ENCODE data around the gene RPS6KA5. TPM values are rescaled to one million over a fixed set of nuclear protein-coding genes. Genes with fewer than 3 reads are reported as not detected.

Gene RPS6KA5
- total RNA-seq, 1 donor from 2014 or later, result 4.4 TPM

DNA sequence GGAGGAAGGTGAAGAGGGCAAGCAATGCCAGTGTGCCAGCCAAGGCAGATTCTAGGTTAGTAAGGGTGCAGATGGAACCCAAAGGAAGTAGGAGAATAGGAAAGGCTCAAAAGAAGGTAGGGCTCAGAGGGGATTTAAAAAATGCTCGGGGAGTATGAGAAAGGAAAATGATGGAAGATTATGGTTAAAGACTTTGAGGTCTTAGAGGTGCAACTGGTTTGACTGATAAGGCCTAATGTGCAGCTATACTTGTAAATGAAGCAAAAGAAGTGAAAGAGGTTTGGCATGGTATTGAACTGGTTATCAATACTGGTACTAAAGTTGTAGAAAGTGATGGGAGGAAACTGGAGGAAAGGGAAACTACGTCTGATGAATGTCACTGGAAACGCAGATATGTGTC is 94.7 kb downstream of the RPS6KA5 start:
- Mint-ChIP-seq H3K27me3 (no peaks in the 10 kb centered on the region), H3K9me3 (ENCODE audit: low read depth) (peaks cover 7% of the 10 kb centered on the region), H3K36me3 (ENCODE audit: insufficient read depth) (no peaks in the 10 kb centered on the region), H3K4me3 (ENCODE audit: low read depth) (no peak overlapping the region), H3K4me1 (ENCODE audit: low read depth) (no peaks in the 10 kb centered on the region), H3K27ac (no peak overlapping the region)
- TF ChIP-seq, protein P1, sequence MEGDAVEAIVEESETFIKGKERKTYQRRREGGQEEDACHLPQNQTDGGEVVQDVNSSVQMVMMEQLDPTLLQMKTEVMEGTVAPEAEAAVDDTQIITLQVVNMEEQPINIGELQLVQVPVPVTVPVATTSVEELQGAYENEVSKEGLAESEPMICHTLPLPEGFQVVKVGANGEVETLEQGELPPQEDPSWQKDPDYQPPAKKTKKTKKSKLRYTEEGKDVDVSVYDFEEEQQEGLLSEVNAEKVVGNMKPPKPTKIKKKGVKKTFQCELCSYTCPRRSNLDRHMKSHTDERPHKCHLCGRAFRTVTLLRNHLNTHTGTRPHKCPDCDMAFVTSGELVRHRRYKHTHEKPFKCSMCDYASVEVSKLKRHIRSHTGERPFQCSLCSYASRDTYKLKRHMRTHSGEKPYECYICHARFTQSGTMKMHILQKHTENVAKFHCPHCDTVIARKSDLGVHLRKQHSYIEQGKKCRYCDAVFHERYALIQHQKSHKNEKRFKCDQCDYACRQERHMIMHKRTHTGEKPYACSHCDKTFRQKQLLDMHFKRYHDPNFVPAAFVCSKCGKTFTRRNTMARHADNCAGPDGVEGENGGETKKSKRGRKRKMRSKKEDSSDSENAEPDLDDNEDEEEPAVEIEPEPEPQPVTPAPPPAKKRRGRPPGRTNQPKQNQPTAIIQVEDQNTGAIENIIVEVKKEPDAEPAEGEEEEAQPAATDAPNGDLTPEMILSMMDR (IDR thresholded peaks at IDR 0.05; ENCODE audit: unreplicated experiment), result no peak
- DNase-seq (ENCODE audit: low spot score, unreplicated experiment), result no peak

DNA sequence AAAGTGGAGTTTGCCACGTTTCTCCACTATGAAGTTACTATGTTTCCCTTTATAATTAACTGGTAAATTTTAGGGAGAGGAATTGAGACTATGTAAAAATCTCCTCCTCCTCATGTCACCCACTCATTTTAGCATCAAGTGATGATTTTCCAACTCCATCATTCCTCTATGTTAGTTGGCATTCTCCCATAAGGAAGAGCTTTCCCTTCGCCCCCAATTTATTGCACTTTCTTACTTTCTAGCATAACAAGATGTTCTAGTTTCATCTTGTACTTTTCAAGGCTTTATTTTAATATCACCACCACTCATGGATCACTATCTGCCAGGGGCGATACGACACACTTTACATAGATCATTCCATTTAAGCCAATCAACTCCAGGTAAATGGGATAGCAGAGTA is 97.1 kb downstream of the RPS6KA5 start:
- no peaks in the 10 kb centered on the region for H3K27me3 Mint-ChIP-seq
- no peak overlapping the region for H3K4me3 Mint-ChIP-seq (ENCODE audit: low read depth)
- TF ChIP-seq, protein P1 (IDR thresholded peaks at IDR 0.05; ENCODE audit: unreplicated experiment), result no peak
- no peaks in the 10 kb centered on the region for H3K4me1 Mint-ChIP-seq (ENCODE audit: low read depth)
- peaks cover 5% of the 10 kb centered on the region for H3K9me3 Mint-ChIP-seq (ENCODE audit: low read depth)
- no peak for DNase-seq (ENCODE audit: low spot score, unreplicated experiment)
- no peak overlapping the region for H3K27ac Mint-ChIP-seq
- no peaks in the 10 kb centered on the region for H3K36me3 Mint-ChIP-seq (ENCODE audit: insufficient read depth)

DNA sequence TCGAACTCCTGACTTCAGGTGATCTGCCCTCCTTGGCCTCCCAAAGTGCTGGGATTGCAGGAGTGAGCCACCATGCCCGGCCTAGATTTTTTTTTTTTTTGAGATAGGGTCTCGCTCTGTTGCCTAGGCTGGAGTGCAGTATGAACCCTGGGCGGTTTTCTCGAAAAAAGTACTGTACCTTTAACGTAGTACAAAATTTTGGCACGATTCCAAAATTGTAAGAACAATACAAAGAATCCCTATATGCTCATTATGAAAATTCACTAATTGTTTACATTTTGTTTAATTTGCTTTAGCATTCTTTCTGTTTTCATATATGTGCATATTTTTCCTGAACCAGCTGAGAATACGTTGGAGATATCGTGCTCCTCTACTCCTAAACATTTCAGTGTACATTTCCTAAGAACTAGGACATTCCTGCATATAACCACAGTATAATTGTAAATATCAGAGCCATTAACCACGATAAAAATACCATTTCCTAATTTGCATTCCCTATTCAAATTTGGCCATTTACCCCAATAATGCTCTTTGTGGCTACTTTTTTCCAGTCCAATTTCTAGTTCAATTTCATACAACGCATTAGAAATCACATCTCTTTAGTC is 97.8 kb downstream of the RPS6KA5 start:
- Mint-ChIP-seq H3K9me3 (ENCODE audit: low read depth) (peaks cover under 1% of the 10 kb centered on the region), H3K4me3 (ENCODE audit: low read depth) (no peak overlapping the region), H3K27me3 (no peaks in the 10 kb centered on the region), H3K36me3 (ENCODE audit: insufficient read depth) (no peaks in the 10 kb centered on the region), H3K27ac (no peak overlapping the region), H3K4me1 (ENCODE audit: low read depth) (no peaks in the 10 kb centered on the region)
- TF ChIP-seq, protein P1 (IDR thresholded peaks at IDR 0.05; ENCODE audit: unreplicated experiment), result no peak
- no peak for DNase-seq (ENCODE audit: low spot score, unreplicated experiment)

DNA sequence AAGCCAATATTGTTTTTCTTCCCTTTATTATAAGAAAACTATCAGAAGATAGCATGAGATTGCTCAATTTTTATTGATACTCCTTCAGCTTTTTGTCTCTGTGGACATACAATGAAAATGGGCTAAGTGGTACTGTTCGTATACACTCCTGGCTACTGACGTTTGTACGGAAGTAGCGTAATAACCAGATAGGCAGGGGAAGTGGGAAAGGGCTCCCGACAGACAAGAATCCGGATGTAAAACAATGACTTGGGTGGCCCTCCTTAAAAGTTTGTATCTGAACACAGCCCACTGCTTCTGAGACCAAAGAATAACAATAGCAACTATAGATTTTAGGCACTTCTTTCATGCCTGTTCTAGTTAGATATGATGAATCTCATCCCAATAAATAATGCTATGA is 99.6 kb downstream of the RPS6KA5 start:
- H3K36me3 Mint-ChIP-seq (ENCODE audit: insufficient read depth), result peaks cover 2% of the 10 kb centered on the region
- TF ChIP-seq, protein P1 (IDR thresholded peaks at IDR 0.05; ENCODE audit: unreplicated experiment), result no peak
- DNase-seq (ENCODE audit: low spot score, unreplicated experiment), result no peak
- peaks cover 7% of the 10 kb centered on the region for H3K9me3 Mint-ChIP-seq (ENCODE audit: low read depth)
- H3K4me1 Mint-ChIP-seq (ENCODE audit: low read depth), result no peaks in the 10 kb centered on the region
- no peak overlapping the region for H3K4me3 Mint-ChIP-seq (ENCODE audit: low read depth)
- H3K27ac Mint-ChIP-seq, result no peak overlapping the region
- H3K27me3 Mint-ChIP-seq, result no peaks in the 10 kb centered on the region

DNA sequence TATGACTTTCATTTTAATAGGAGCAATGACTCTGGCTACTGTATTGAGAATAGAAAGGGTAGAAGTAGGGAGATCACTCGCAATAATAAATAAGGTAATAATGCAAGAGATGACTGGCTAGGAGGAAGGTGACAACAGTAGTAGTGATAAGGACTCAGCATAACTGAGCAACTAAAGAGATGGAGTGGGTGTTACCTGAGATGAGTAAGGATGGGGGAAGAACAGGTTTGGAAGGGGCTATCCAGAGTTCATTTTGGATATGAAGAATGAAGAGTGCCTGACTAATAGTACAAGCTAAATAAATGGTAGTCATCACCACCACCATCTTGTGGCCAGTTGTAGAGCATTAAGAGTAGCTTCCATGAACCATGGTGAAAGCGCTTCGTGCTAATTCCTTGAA is 101.1 kb downstream of the RPS6KA5 start:
- DNase-seq (ENCODE audit: low spot score, unreplicated experiment), result no peak
- no peaks in the 10 kb centered on the region for H3K27me3 Mint-ChIP-seq
- no peaks in the 10 kb centered on the region for H3K4me1 Mint-ChIP-seq (ENCODE audit: low read depth)
- H3K36me3 Mint-ChIP-seq (ENCODE audit: insufficient read depth), result peaks cover 10% of the 10 kb centered on the region
- H3K9me3 Mint-ChIP-seq (ENCODE audit: low read depth), result peaks cover 18% of the 10 kb centered on the region
- H3K27ac Mint-ChIP-seq, result no peak overlapping the region
- TF ChIP-seq, protein P1 (IDR thresholded peaks at IDR 0.05; ENCODE audit: unreplicated experiment), result no peak
- H3K4me3 Mint-ChIP-seq (ENCODE audit: low read depth), result no peak overlapping the region
